Ishikawa (cell line): ENCODE results near the gene SLC6A6.

Experiments used
- EGR1 ChIP-seq: IDR thresholded peaks from 2 replicates; pipeline ENCODE4 v1.6.1; 2012
- EP300 ChIP-seq: IDR thresholded peaks from 2 replicates; pipeline ENCODE4 v1.6.1; 2012; ENCODE audit warnings: borderline replicate concordance
- FOXM1 ChIP-seq: IDR thresholded peaks from 2 replicates; pipeline ENCODE4 v1.6.1; 2012; ENCODE audit warnings: low read depth, borderline replicate concordance
- MAX ChIP-seq: IDR thresholded peaks from 2 replicates; pipeline ENCODE4 v1.6.1; 2012
- NFIC ChIP-seq: IDR thresholded peaks from 2 replicates; pipeline ENCODE4 v1.6.1; 2012
- RAD21 ChIP-seq: IDR thresholded peaks from 2 replicates; pipeline ENCODE4 v1.6.1; 2012; ENCODE audit warnings: low read depth
- REST ChIP-seq: IDR thresholded peaks from 2 replicates; pipeline ENCODE4 v1.6.1; 2012; ENCODE audit warnings: low read depth, mild to moderate bottlenecking
- TAF1 ChIP-seq: IDR thresholded peaks from 2 replicates; pipeline ENCODE4 v1.6.1; 2012; ENCODE audit warnings: low read depth, mild to moderate bottlenecking
- TCF12 ChIP-seq: IDR thresholded peaks from 2 replicates; pipeline ENCODE4 v1.6.1; 2012; ENCODE audit warnings: low read depth
- YY1 ChIP-seq: IDR thresholded peaks from 2 replicates; pipeline ENCODE4 v1.6.1; 2012; ENCODE audit warnings: low read depth

- no peak for TF ChIP-seq REST
- TF ChIP-seq EGR1 = no peak
- TF ChIP-seq EP300 = no peak
- no peak for TF ChIP-seq TCF12
- no peak for TF ChIP-seq YY1
- TF ChIP-seq FOXM1 = no peak
- no peak for TF ChIP-seq MAX
- TF ChIP-seq TAF1 = no peak
- no peak for TF ChIP-seq NFIC
- TF ChIP-seq RAD21 = no peak
Measured at GRCh38 chr3:14512281-14512941, 110.0 kb downstream of the SLC6A6 start.
